Melanocyte of skin (primary cell): Measurements from ENCODE around the gene PARP1. TPM values are rescaled to one million over a fixed set of nuclear protein-coding genes. Genes with fewer than 3 reads are reported as not detected.

Source experiments
- total RNA-seq, 2 donors: library from RNA; depleted of rRNA; stranded (reverse); fragments of >200 nt; gene quantifications; 2 replicates each; pipeline ENCODE4 v1.2.3, GENCODE V29; 2012

PARP1 gene
- 100 to 1,000 TPM; 124 to 125 TPM for total RNA-seq

GRCh38 chr1:226407497-226408284 is at the start of gene PARP1:
TSS of gene PARP1 (minus strand) at chr1:226408093. CDS start at chr1:226407929, 164 bp downstream.

Other genes starting within 250 kb of the PARP1 start
- gene ACBD3, start 221.4 kb downstream of the PARP1 start, total RNA-seq = 10 to 100 TPM; 49.3 to 52.3 TPM
- under 1 TPM in 1 of 2 donors, not detected in 1; 0.33 TPM for gene MIXL1, start 184.4 kb downstream of the PARP1 start, total RNA-seq
- gene LIN9, start 98.9 kb downstream of the PARP1 start, total RNA-seq = 1 to 10 TPM; 4.8 to 9.3 TPM
- 1 to 10 TPM in 1 of 2 donors, under 1 TPM in 1; 0.33 to 7.9 TPM for gene STUM, start 140.7 kb upstream of the PARP1 start, total RNA-seq